SJCRH30 (cell line): ENCODE measurements around the gene ABAT. TPM values are rescaled to one million over a fixed set of nuclear protein-coding genes. Genes with fewer than 3 reads are reported as not detected.

ENCODE experiments used
- DNase-seq, 2 experiments: peaks; one replicate each; pipeline ENCODE4 v3.0.0-alpha.2; 2015 to 2020
- H3K27ac ChIP-seq: fragments of 250-450 bp; sonication (Bioruptor Pico); 2 replicates; pipeline ENCODE4 v1.5.1; 2020; ENCODE audit warnings: mild to moderate bottlenecking, moderate library complexity
- H3K27me3 ChIP-seq: fragments of 250-450 bp; sonication (Bioruptor Pico); 2 replicates; pipeline ENCODE4 v1.5.1; 2020; ENCODE audit warnings: mild to moderate bottlenecking, moderate library complexity
- H3K36me3 ChIP-seq: fragments of 250-450 bp; sonication (Bioruptor Pico); 2 replicates; pipeline ENCODE4 v1.5.1; 2020; ENCODE audit warnings: mild to moderate bottlenecking, moderate library complexity
- H3K4me1 ChIP-seq: fragments of 250-450 bp; sonication (Bioruptor Pico); 2 replicates; pipeline ENCODE4 v1.5.1; 2020; ENCODE audit warnings: mild to moderate bottlenecking, moderate library complexity
- H3K4me3 ChIP-seq: fragments of 250-450 bp; sonication (Bioruptor Pico); 2 replicates; pipeline ENCODE4 v1.5.1; 2020; ENCODE audit warnings: mild to moderate bottlenecking, moderate library complexity
- H3K9me3 ChIP-seq: fragments of 250-450 bp; sonication (Bioruptor Pico); replicated peaks from 2 replicates; pipeline ENCODE4 v1.5.1; 2020; ENCODE audit warnings: mild to moderate bottlenecking, moderate library complexity
- total RNA-seq: library from RNA; depleted of rRNA; stranded (reverse); fragments of >200 nt; shearing (Covaris generic); gene quantifications from 2 replicates; pipeline ENCODE4 v1.2.3, GENCODE V29; 2014

Gene ABAT
- total RNA-seq, 1 experiment from 2014 or later: 79.1 TPM

DNA sequence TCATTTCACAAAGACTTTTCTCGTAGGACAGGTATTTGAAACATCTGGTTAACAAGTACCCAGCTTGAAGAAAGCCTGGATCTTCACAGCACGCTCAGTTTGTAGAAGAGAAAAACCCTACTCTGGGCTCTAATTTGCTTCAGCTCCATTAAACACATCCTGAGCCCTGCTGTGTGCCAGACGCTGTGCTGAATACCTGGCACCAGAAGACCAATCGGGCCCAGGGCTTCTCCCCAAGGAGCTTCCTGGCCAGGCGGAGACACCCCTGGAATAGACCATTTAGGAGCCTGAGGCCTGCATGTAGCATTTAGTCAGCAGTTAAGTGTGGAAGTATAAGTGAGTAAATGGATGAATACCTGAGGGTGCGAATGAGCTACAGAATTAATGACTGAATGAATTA is 8.9 kb upstream of the ABAT start:
- Histone ChIP-seq H3K4me1 (no peaks in the 10 kb centered on the region), H3K36me3 (no peaks in the 10 kb centered on the region), H3K9me3 (no peaks in the 10 kb centered on the region), H3K27me3 (no peaks in the 10 kb centered on the region), H3K27ac (no peak overlapping the region), H3K4me3 (no peak overlapping the region)
- no peak for DNase-seq

DNA sequence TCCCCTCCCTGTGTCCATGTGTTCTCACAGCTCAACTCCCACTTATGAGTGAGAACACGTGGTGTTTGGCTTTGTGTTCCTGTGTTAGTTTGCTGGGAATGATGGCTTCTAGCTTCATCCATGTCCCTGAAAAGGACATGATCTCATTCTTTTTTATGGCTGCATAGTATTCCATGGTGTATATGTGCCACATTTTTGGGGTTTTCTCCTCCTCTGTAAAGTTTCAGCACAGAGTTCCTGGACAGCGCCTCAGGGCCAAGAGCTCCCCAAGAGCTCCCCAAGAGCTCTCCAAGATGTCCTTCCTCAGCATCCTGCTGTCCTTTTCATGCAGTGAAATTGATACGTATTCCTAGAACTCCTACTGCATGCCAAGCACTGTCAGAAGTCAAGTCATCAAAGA is 6.9 kb upstream of the ABAT start:
- no peak for DNase-seq
- H3K9me3 ChIP-seq: no peaks in the 10 kb centered on the region
- H3K27me3 ChIP-seq: no peaks in the 10 kb centered on the region
- no peaks in the 10 kb centered on the region for H3K4me1 ChIP-seq
- H3K27ac ChIP-seq: no peak overlapping the region
- no peak overlapping the region for H3K4me3 ChIP-seq
- no peaks in the 10 kb centered on the region for H3K36me3 ChIP-seq

DNA sequence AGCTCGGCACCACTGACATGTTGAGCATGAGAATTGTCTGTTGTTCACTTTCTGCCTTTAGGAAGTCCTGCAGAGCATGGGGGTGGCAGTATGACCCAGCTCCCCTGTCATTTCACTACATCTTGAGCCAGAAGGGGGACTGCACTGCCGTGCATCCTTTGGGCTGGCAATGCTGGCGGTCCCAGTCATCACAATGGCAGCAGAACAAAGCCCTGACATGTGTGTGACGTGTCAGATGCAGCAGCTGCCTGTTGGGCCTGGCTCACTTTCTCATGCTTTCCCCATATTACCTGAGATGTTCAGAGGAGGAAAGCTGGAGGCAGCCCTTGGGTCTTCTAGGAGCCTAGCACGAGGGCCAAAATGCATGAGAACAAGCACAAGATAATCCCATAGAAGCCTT is 6.3 kb upstream of the ABAT start:
- Histone ChIP-seq H3K4me1 (no peaks in the 10 kb centered on the region), H3K9me3 (no peaks in the 10 kb centered on the region), H3K27me3 (no peaks in the 10 kb centered on the region), H3K36me3 (no peaks in the 10 kb centered on the region), H3K4me3 (no peak overlapping the region), H3K27ac (no peak overlapping the region)
- no peak for DNase-seq

DNA sequence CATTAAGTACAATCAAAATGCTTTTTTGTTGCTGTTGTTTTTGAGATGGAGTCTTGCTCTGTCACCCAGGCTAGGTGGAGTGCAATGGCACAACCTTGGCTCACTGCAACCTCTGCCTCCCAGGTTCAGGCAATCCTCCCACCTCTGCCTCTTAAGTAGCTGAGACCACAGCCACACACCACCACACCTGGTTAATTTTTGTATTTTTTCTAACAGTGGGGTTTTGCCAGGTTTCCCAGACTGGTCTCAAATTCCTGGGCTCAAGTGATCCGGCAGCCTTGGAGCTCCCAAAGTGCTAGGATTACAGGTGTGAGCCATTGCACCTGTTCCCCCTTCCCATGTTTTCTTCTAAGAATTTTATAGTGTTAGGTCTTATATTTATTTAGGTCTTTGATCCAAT is 4.9 kb upstream of the ABAT start:
- no peaks in the 10 kb centered on the region for H3K36me3 ChIP-seq
- no peaks in the 10 kb centered on the region for H3K9me3 ChIP-seq
- no peak overlapping the region for H3K4me3 ChIP-seq
- H3K27me3 ChIP-seq: no peaks in the 10 kb centered on the region
- no peak for DNase-seq
- 0 out of 2 replicates have a peak, but pooled peaks cover 3% of the 10 kb centered on the region for H3K4me1 ChIP-seq
- no peak overlapping the region for H3K27ac ChIP-seq

DNA sequence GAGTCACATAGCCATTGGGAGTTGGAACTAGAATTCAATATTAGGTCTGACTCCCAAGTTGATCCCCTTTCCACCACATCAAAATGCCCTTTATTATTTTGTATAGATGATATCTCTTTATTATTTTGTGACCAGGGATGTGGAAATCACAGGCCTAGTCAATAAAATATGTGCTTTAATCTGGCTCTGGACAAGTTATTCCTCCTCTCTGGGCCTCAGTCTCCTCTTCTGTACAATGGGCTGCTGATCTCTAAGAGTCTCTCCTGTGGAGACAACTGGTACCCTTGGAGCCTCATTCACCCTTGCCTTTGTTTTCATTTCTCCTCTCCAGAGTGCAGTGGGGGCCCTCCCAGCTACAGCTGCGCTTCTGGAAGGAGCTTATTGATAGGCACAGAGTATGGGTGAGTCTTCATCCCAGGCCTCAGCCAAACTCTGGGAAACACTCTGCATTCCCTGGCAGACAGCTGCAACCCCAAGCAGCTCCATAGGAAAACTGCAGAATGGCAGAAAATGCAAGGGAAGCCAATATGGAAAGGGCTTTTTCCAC is 4.3 kb upstream of the ABAT start:
- no peaks in the 10 kb centered on the region for H3K36me3 ChIP-seq

DNA sequence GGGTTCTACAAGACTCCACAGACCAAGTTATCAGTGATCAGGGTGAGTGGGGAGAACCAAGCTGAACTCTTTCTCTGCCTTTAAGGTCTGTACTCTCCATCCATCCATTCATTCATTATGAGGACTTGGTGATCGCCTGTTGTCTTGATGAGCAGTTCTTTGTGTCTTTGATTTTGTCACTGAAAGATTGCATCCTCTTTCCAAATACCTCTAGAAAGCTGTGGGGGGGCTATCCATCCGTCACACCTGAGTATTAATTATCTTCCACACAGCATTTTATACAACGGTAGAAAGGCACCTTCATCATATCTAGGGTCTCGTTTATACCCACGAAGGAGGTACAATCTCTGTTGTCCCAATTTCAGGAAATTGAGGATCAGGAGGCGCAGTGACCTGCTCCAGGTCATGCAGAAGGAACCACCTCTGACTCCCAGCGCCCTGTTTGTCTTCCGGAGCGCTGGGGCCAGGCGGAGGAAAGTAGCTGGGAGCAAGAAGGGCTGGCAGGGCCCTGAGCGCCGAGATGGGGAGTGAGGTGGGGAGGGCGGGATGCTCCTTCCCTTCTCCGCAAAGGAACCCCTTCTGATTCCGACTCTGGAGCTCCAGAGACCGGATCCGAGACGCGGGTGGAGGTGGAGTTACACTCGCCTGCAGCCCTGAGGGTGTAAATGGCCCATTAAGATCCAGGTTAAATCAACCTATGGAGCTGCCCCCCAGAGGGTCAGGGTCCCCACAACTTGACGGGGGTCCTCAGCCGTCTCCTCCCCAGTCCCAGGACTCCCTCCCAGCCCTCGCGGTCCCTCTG is 605 bp upstream of the ABAT start:
- Histone ChIP-seq H3K27me3 (no peaks in the 10 kb centered on the region), H3K27ac (0 out of 2 replicates have a peak overlapping the region, but pooled peaks have one; percentile 7), H3K36me3 (no peaks in the 10 kb centered on the region), H3K4me1 (peaks cover 15% of the 10 kb centered on the region; the same call in 1 of the 2 replicates), H3K9me3 (no peaks in the 10 kb centered on the region), H3K4me3 (peak overlapping the region; percentile 89)
- no peak for DNase-seq

More for the DNA sequence above, 4.3 kb upstream of the ABAT start:
- H3K4me1 ChIP-seq: peaks cover 3% of the 10 kb centered on the region; the same call in 1 of the 2 replicates
- no peaks in the 10 kb centered on the region for H3K27me3 ChIP-seq
- peak in 1 of 2 experiments; percentile 34 for DNase-seq
- H3K9me3 ChIP-seq: no peaks in the 10 kb centered on the region
- no peak overlapping the region for H3K4me3 ChIP-seq
- no peak overlapping the region for H3K27ac ChIP-seq

DNA sequence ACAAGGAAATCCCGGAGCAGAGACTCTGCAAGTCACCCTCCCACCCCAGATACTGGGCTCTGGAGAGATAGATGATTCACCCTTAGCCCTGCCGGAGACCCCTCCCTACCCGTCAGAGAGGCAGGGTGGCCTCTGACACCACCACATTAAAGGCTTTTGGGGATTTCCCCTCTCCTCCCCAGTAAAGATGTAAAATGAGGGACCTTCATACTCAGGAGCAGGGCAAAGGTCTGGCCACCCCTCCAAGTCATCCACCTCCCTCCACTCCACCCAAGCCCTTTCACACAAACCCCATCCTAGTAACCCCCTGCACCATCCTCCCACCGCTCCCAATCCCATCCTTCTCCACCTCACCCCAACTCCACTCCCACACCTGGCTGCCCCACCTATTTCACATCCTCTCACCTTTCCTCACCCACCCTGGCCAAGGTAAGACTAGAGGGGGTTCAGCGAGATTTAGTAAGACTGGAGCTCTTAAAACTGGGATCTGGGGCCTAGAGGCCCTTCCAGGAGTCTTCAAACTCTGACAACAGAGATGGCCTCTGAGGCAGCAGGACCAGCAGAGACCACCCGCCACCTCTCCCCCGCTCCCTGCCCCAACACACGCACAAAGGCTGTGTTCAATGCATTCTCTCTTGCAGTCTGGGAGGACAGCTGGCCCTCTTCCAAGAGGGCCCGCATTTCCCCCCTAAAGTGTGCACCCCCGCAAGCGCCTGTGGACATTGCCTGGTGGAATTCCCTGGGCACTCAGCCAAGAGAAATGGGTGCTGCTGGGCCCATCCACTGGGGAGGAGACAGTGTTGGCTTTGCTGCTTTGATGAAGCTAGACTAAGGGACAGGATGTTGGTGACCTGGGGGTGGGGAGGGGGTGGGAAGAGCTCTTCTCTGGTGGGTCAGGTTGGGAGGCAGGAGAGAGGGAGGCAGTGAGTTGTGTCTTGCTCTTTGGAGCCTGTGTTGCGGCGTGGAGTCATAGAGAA is 1.1 kb downstream of the ABAT start:
- Histone ChIP-seq H3K36me3 (no peaks in the 10 kb centered on the region; the same call in 1 of the 2 replicates), H3K27ac (no peak overlapping the region), H3K27me3 (no peaks in the 10 kb centered on the region), H3K9me3 (no peaks in the 10 kb centered on the region), H3K4me1 (peaks cover 15% of the 10 kb centered on the region; the same call in 1 of the 2 replicates), H3K4me3 (peak overlapping the region; percentile 89)
- peak; percentile 57 to 72 for DNase-seq

DNA sequence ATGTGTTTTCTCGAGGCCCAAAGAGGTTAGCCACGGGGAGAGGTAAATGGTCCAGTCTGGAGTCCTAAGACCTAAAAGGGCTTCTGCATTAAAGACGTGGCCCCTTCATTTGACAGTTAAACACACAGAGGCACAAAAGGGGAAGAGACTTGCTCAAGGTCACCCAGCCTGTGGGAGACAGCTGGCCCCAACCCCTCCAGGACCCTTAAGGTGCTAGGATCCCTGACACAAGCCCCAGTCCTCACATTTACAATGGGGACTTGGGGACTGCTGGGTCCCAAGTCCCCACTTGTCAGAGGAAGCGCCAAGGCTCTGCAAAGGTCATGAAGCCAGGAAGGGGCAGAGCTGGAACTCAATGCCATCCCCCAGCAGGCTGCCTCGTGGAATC is 1.7 kb downstream of the ABAT start:
- no peak overlapping the region for H3K4me3 ChIP-seq
- H3K9me3 ChIP-seq: no peaks in the 10 kb centered on the region
- H3K27ac ChIP-seq: no peak overlapping the region
- H3K4me1 ChIP-seq: peaks cover 15% of the 10 kb centered on the region; the same call in 1 of the 2 replicates
- no peaks in the 10 kb centered on the region; the same call in 1 of the 2 replicates for H3K36me3 ChIP-seq
- DNase-seq: no peak
- no peaks in the 10 kb centered on the region for H3K27me3 ChIP-seq

DNA sequence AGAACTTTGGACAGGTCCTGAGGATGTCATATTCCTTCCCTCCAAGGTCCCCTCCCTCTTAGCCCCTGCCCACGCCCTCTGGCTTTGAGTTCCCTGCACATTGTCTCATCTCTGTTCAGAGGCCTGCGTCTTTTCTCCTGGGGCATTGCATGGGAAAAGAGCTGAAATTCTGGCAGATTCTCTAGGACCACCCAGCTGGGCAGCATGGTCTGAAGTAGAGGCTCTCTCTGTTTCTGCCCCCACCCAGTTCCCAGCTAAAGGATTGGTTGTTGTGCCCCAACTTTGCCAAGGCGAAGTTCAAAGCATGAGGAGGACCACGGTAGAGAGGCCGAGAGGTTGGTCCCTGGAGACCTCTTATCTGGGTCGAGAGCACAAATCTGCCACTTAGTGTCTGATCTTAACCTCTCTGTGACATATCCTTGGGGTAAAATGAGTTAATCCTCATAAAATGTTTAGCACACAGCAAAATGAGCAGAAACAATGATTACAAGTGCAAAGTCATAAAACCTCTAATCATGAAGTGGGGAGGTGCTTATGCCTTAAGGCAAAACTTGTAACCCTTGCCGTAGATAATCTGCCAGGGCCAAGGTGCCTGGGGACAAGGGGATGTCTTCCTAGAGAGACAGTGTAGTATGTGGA is 2.4 kb downstream of the ABAT start:
- Histone ChIP-seq H3K9me3 (no peaks in the 10 kb centered on the region), H3K36me3 (no peaks in the 10 kb centered on the region; the same call in 1 of the 2 replicates), H3K27me3 (no peaks in the 10 kb centered on the region), H3K27ac (no peak overlapping the region), H3K4me1 (peaks cover 15% of the 10 kb centered on the region; the same call in 1 of the 2 replicates), H3K4me3 (no peak overlapping the region)
- DNase-seq: no peak

DNA sequence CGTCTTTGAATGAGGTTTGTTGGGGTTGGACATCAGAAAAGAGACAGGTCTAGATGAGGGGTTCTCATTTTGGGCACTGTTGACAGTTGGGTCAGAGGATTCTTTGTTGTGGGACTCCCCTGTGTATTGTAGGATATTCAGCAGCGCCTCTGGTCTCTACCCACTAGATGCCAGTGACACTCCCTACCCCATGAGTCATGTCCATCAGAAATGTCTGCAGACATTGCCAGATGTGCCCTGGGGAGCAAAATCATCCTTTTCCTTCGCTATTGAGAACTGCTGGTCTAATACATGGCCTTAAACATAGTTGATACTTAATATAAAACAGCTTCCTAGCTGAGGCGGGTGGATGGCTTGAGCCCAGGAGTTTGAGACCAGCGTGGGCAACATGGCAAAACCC is 3.1 kb downstream of the ABAT start:
- H3K36me3 ChIP-seq: no peaks in the 10 kb centered on the region; the same call in 1 of the 2 replicates
- H3K4me1 ChIP-seq: peaks cover 15% of the 10 kb centered on the region; the same call in 1 of the 2 replicates
- no peak for DNase-seq
- H3K27ac ChIP-seq: no peak overlapping the region
- H3K9me3 ChIP-seq: no peaks in the 10 kb centered on the region
- no peaks in the 10 kb centered on the region for H3K27me3 ChIP-seq
- no peak overlapping the region for H3K4me3 ChIP-seq

DNA sequence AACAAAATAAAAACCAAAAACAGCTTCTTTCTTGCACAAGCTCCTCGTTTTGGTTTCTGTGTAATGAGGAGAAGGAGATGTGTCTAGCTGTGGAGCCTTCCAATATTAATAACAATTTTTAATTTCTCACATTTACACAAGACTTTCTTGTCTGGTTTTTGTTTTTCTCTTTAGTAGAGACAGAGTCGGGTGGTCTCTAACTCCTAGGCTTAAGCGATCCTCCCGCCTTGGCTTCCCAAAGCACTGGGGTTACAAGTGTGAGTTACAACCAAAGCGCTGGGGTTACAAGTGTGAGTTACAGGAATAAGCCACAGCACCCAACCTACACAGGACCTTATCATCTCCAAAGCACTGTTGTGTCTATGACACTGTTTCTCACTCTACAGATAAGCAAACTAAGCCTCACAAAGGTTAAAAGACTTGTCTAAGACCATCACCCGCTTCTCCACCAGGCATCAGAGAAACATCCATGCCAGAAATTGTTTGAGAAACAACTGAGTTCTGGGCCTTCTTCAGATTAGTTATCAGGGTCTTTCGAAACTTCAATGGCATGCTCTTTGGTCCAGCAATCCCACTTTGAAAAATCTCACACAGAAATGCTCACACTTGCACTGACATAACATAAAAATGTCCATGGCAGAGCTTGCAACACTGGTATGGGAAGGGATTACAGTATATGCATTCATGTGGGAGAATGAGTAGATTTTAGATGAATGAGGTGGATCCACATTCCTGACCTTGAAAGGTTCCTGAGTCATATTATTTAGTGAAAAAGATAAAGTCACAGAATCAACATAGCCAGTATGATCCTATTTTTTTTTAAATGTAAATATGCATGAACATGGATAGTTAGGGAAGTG is 3.9 kb downstream of the ABAT start:
- no peak overlapping the region for H3K4me3 ChIP-seq
- no peak for DNase-seq
- no peaks in the 10 kb centered on the region; the same call in 1 of the 2 replicates for H3K36me3 ChIP-seq
- no peak overlapping the region for H3K27ac ChIP-seq
- H3K27me3 ChIP-seq: no peaks in the 10 kb centered on the region
- H3K9me3 ChIP-seq: no peaks in the 10 kb centered on the region
- peaks cover 15% of the 10 kb centered on the region; the same call in 1 of the 2 replicates for H3K4me1 ChIP-seq

DNA sequence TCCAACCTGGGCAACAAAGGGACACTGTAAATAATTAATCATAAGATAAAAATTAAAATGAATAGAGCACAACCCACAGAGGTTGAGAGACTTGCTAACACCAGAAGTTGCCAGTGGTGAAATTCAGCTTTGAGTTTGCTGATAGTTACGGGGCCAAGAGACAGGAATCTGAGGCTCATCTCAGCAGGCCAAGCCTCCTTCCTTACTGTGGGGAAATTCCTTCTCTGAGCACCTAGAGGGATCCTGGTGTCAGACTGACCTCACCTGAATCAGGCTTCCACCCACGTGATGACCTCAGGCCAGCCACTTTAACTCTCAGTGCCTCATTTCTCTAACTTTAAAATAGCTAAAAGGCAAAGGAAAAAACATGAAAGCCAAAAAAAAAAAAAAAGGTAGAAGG is 4.7 kb downstream of the ABAT start:
- no peaks in the 10 kb centered on the region for H3K27me3 ChIP-seq
- no peak overlapping the region for H3K4me3 ChIP-seq
- no peak overlapping the region for H3K27ac ChIP-seq
- peaks cover 12% of the 10 kb centered on the region; the same call in 1 of the 2 replicates for H3K4me1 ChIP-seq
- H3K36me3 ChIP-seq: no peaks in the 10 kb centered on the region; the same call in 1 of the 2 replicates
- H3K9me3 ChIP-seq: no peaks in the 10 kb centered on the region
- DNase-seq: no peak

DNA sequence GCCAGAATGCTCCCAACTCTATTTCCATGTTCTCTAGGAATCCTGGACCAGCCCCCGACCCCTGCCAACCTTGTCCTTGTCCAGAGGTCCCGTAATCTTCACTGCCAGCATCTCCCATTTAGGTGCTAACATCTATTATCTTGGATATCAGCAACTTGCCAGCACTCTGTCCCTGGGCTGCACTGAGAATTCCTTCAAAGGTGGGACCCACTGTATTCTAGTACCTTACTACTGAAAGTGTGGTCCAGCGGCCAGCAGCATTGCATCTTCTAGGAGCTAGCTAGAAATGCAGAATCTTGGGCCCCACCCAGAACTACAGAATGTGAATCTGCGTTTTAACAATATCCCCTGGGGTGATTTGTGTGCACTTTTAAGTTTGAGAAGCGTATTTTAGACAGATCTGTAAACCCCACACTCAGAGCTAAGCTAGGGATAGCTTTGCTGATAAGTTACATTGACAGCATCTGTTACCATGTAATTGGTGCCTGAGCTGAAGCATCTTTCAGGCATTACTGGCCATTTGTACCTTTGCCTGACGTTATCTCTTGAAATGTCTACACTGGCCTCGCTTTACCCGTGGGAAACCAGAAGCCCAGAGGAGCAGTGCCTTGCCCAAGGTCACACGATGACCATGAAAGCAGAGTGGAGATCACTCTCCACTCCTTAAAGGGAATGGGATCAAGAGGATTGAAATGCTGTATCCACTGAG is 8.3 kb downstream of the ABAT start:
- H3K27ac ChIP-seq: no peak overlapping the region
- H3K4me3 ChIP-seq: no peak overlapping the region
- no peaks in the 10 kb centered on the region for H3K27me3 ChIP-seq

More for the DNA sequence above, 8.3 kb downstream of the ABAT start:
- no peak for DNase-seq
- Histone ChIP-seq H3K4me1 (peaks cover 8% of the 10 kb centered on the region), H3K9me3 (no peaks in the 10 kb centered on the region), H3K36me3 (no peaks in the 10 kb centered on the region; the same call in 1 of the 2 replicates)
